Ovary (tissue), 3 donors: ENCODE results near the gene FBXL5.

Experiments
- EP300 ChIP-seq: sonication (generic); formaldehyde crosslinking; IDR thresholded peaks from one replicate; pipeline ENCODE4 v1.6.1; 2017; ENCODE audit warnings: antibody characterized with exemption
- POLR2A ChIP-seq: fragments of 450-650 bp; IDR thresholded peaks from one replicate; pipeline ENCODE4 v1.6.1; 2017; ENCODE audit warnings: antibody characterized with exemption, mild to moderate bottlenecking, moderate library complexity
- TF ChIP-seq, protein P1 (sequence below), 3 donors: fragments of 450-650 bp in 2 of 3; fragments of 200-600 bp in 1 of 3; IDR thresholded peaks; one replicate each; pipeline versions ENCODE4 v1.5.1 to v1.8.0; 2016 to 2022; ENCODE audit warnings: antibody characterized with exemption in 3 of 3, mild to moderate bottlenecking in 1 of 3
- donor health status: DM: no; HTN: no; CAD: no.

DNA sequence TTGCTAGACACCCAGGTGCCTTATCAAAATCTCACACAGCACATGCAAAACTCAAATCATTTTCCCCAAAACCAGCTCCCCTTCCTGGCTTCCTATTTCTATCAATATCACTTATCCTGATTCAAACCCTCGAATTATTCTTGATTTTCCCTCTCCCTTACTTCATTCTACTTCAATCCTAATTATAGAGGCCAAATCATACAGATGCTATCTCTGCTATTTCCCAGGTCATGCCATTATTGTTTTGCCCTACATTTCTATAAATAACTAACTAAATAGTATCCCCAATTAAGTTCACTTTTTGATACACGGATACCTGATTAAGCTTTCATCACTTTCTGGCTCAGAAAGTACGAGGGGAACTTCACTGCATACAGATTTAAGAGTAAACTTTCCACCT is 62.4 kb downstream of the FBXL5 start:
- TF ChIP-seq, protein P1, sequence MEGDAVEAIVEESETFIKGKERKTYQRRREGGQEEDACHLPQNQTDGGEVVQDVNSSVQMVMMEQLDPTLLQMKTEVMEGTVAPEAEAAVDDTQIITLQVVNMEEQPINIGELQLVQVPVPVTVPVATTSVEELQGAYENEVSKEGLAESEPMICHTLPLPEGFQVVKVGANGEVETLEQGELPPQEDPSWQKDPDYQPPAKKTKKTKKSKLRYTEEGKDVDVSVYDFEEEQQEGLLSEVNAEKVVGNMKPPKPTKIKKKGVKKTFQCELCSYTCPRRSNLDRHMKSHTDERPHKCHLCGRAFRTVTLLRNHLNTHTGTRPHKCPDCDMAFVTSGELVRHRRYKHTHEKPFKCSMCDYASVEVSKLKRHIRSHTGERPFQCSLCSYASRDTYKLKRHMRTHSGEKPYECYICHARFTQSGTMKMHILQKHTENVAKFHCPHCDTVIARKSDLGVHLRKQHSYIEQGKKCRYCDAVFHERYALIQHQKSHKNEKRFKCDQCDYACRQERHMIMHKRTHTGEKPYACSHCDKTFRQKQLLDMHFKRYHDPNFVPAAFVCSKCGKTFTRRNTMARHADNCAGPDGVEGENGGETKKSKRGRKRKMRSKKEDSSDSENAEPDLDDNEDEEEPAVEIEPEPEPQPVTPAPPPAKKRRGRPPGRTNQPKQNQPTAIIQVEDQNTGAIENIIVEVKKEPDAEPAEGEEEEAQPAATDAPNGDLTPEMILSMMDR (IDR thresholded peaks at IDR 0.05), result no peak
- TF ChIP-seq EP300, result no peak
- TF ChIP-seq POLR2A, result no peak
